GM18873 (cell line): ENCODE results near the gene CEP104.

Source experiments
- ATAC-seq: cut with Tn5 transposase; IDR thresholded peaks from one replicate; pipeline ENCODE4 v1.9.1; 2021; ENCODE audit warnings: mild to moderate bottlenecking, moderate library complexity, moderate number of reproducible peaks; ENCODE audit not compliant: unreplicated experiment, low FRiP score

The CEP104 gene

DNA sequence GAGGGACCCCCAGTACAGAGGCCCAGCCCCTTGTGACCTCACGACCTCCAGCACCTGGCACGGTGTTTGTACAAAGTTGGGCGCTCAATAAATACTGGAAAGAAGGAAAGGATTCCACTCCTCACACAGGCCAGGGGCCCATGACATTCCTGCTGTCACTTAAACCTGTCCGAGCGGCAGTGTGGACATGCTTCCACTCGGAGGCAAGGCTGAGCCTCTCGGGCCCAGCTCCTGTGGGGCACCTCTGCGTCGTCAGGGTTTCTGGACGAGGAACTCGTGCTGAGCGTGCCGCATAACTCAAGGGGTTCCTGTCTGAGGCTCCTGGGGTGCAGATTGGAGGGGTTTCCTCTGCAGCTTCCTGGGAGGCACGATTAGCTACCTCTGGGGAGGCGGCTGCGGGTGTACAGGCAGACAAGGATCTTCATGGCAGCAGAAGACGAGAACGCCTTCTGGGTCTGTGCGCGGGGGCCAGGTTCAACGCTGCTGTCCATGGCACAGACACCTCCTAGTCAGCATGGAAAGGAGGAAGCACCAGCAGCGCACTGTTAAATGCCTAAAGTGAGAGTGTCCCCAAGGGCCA, 88.1 kb downstream of the CEP104 start:
- ATAC-seq = no peak

GRCh38 chr1:3767328-3767925, 89.6 kb downstream of the CEP104 start:
- ATAC-seq = no peak

GRCh38 chr1:3763351-3764125, 93.5 kb downstream of the CEP104 start:
- ATAC-seq = no peak

DNA sequence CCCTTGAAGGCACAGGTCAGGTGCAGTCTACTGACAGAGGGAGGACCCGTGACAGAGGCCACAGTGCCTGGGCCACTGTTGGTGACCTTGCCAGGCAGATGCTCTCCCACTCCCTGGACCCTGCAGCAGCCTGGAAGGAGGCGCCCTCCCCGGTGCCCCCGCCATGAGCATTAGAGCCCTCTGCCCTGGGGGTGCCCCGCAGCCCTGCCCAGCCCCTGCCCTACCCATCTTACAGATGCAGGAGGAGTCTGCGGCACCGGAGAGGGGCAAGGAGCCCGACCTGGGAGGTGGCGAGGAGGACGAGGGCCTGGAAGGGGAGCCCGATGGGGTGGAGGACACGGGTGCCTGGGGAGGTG, 94.2 kb downstream of the CEP104 start:
- ATAC-seq = no peak

DNA sequence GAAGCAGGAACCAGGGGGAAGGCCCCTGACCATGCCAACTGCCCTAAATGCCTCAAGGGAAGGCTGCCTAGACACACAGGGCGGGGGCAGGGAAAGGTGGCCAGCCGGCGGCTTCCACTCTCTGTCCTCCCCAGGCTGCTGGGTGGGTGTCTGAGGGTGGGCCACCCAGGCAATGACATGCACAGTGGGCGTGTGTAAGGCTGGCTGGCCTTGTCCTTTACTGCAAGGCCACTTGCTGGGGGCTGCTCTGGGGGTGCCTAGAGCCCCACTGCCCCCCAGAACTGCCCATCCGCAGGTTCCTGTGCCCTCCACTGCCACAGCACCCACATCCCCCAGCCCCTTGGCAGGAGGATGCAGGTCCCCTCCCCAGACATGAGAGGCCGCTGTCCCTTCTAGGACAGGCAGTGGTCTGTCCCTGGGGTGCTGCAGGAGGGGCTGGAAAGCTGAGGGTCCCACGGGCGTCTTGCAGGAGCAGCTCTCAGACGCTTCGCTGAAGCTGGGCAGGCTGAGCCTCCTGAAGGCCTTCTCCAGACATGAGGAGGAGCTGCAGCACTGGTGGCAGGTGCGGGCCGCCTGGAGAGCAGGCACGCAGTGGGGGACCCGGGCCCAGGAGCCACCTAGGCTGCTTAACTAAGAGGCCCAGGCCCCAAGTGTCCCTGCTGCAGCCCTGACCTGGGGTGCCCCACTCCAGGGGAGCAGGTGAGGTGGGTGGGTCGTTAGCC, 94.7 kb downstream of the CEP104 start:
- ATAC-seq = no peak
